SK-N-SH (cell line): Measurements from ENCODE around the gene HS3ST3A1. TPM values are rescaled to one million over a fixed set of nuclear protein-coding genes. Genes with fewer than 3 reads are reported as not detected.

Source experiments
- CTCF ChIA-PET: fragments of 300-600, 350-600 bp; formaldehyde crosslinking; extraction: SDS; loops from one replicate; lab custom pipeline; 2021; lab: Yijun Ruan, JAX
- POLR2A ChIA-PET: fragments of 350-600 bp; sonication (Branson Sonifier 250); formaldehyde crosslinking; extraction: SDS; loops from one replicate; lab custom pipeline; 2020; ENCODE audit warnings: antibody characterized with exemption, inconsistent platforms; lab: Yijun Ruan, JAX
- DNase-seq: peaks from one replicate; pipeline ENCODE4 v3.0.0; 2012
- H2AFZ ChIP-seq: fragments of 200-600 bp; sonication (generic); 2 replicates; pipeline ENCODE4 v1.8.1; 2016; ENCODE audit warnings: antibody characterized with exemption, mild to moderate bottlenecking, low read depth
- H3F3A ChIP-seq: fragments of 200-600 bp; sonication (generic); replicated peaks from 2 replicates; pipeline ENCODE3; 2016; ENCODE audit warnings: antibody characterized with exemption, mild to moderate bottlenecking; ENCODE audit not compliant: insufficient read depth
- H3K27ac ChIP-seq, 2 experiments: fragments of 200-500 bp in 1 of 2; fragments of 200-600 bp in 1 of 2; sonication (Bioruptor generic) in 1 of 2; sonication (generic), shearing (Covaris generic) in 1 of 2; 2 replicates each; pipeline versions ENCODE4 v1.5.1 to v1.6.1; 2014 to 2016; ENCODE audit warnings: low read depth in 2 of 2, inconsistent platforms in 1 of 2, low read length in 1 of 2, mild to moderate bottlenecking in 1 of 2, mixed read lengths in 1 of 2
- H3K27me3 ChIP-seq: fragments of 200-600 bp; sonication (generic), shearing (Covaris generic); 2 replicates; pipeline ENCODE4 v1.6.1; 2016; ENCODE audit warnings: mixed run types; ENCODE audit not compliant: insufficient read depth
- H3K36me3 ChIP-seq, 2 experiments: fragments of 200-500 bp in 1 of 2; fragments of 200-600 bp in 1 of 2; sonication (Bioruptor generic) in 1 of 2; sonication (generic) in 1 of 2; replicated peaks in 1 of 2; 2 replicates each; pipeline versions ENCODE3 to v1.5.1; 2014 to 2016; ENCODE audit warnings: low read length in 1 of 2, mild to moderate bottlenecking in 1 of 2; ENCODE audit not compliant: insufficient read depth in 2 of 2, control insufficient read depth in 1 of 2
- H3K4me1 ChIP-seq, 2 experiments: fragments of 200-500 bp in 1 of 2; fragments of 200-600 bp in 1 of 2; sonication (Bioruptor generic) in 1 of 2; sonication (generic), shearing (Covaris generic) in 1 of 2; 2 replicates each; pipeline versions ENCODE4 v1.5.1 to v1.6.1; 2014 to 2016; ENCODE audit warnings: low read depth in 1 of 2, low read length in 1 of 2, mixed run types in 1 of 2; ENCODE audit not compliant: insufficient read depth in 2 of 2, control insufficient read depth in 1 of 2
- H3K4me2 ChIP-seq: fragments of 200-600 bp; sonication (generic), shearing (Covaris generic); 2 replicates; pipeline ENCODE4 v1.6.1; 2017; ENCODE audit warnings: mixed run types
- H3K4me3 ChIP-seq, 2 experiments: fragments of 200-500 bp in 1 of 2; fragments of 200-600 bp in 1 of 2; sonication (Bioruptor generic) in 1 of 2; sonication (generic), shearing (Covaris generic) in 1 of 2; 2 replicates each; pipeline versions ENCODE4 v1.5.1 to v1.8.1; 2014 to 2016; ENCODE audit warnings: low read depth in 2 of 2, inconsistent platforms in 1 of 2, low read length in 1 of 2, mild to moderate bottlenecking in 1 of 2, mixed read lengths in 1 of 2, moderate library complexity in 1 of 2
- H3K79me2 ChIP-seq: fragments of 200-600 bp; sonication (generic); 2 replicates; pipeline ENCODE4 v1.8.1; 2017; ENCODE audit warnings: mild to moderate bottlenecking; ENCODE audit not compliant: insufficient read depth
- H3K9ac ChIP-seq: fragments of 200-600 bp; sonication (generic); 2 replicates; pipeline ENCODE4 v1.6.1; 2017; ENCODE audit warnings: mixed run types
- H3K9me2 ChIP-seq: fragments of 200-600 bp; sonication (generic); 2 replicates; pipeline ENCODE4 v1.6.1; 2017; ENCODE audit warnings: mixed run types
- H3K9me3 ChIP-seq: fragments of 200-600 bp; sonication (generic); 2 replicates; pipeline ENCODE4 v1.6.1; 2017; ENCODE audit warnings: mixed run types, mild to moderate bottlenecking, moderate library complexity
- H4K20me1 ChIP-seq: fragments of 200-600 bp; sonication (generic); 2 replicates; pipeline ENCODE4 v1.6.1; 2017; ENCODE audit warnings: mild to moderate bottlenecking, mixed run types; ENCODE audit not compliant: insufficient read depth
- CTCF ChIP-seq: fragments of 200-600 bp; sonication (generic); IDR thresholded peaks from 2 replicates; pipeline ENCODE4 v1.6.1; 2017; ENCODE audit warnings: antibody characterized with exemption, mild to moderate bottlenecking, moderate library complexity
- EP300 ChIP-seq, 2 experiments: IDR thresholded peaks; 2 replicates each; pipeline versions ENCODE4 v1.4.0 to v1.6.1; 2012; ENCODE audit warnings: borderline replicate concordance in 1 of 2, low read depth in 1 of 2, low read length in 1 of 2
- FOXM1 ChIP-seq: IDR thresholded peaks from 2 replicates; pipeline ENCODE4 v1.4.0; 2012; ENCODE audit warnings: low read depth, mild to moderate bottlenecking
- GABPA ChIP-seq: IDR thresholded peaks from 2 replicates; pipeline ENCODE4 v1.4.0; 2012; ENCODE audit warnings: low read depth, mild to moderate bottlenecking
- JUND ChIP-seq: IDR thresholded peaks from 2 replicates; pipeline ENCODE4 v1.4.0; 2012
- MEF2A ChIP-seq: IDR thresholded peaks from 2 replicates; pipeline ENCODE4 v1.4.0; 2012; ENCODE audit warnings: low read depth, borderline replicate concordance
- NRF1 ChIP-seq: IDR thresholded peaks from 2 replicates; pipeline ENCODE4 v1.6.1; 2012; ENCODE audit warnings: low read depth, mild to moderate bottlenecking, low read length
- PBX3 ChIP-seq: IDR thresholded peaks from 2 replicates; pipeline ENCODE4; 2012
- RCOR1 ChIP-seq: fragments of 150-350 bp; IDR thresholded peaks from 2 replicates; pipeline ENCODE4 v1.6.1; 2017; ENCODE audit warnings: antibody characterized with exemption, low read length
- REST ChIP-seq: IDR thresholded peaks from 2 replicates; pipeline ENCODE4 v1.6.1; 2012; ENCODE audit warnings: mild to moderate bottlenecking, low read depth, low read length, moderate library complexity
- RFX5 ChIP-seq: IDR thresholded peaks from 2 replicates; pipeline ENCODE4 v1.6.1; 2012; ENCODE audit warnings: mild to moderate bottlenecking, improper control_type of control experiment, low read length
- RXRA ChIP-seq: IDR thresholded peaks from 2 replicates; pipeline ENCODE4 v1.4.0; 2012; ENCODE audit warnings: low read depth, mild to moderate bottlenecking, borderline replicate concordance
- TAF1 ChIP-seq: IDR thresholded peaks from 2 replicates; pipeline ENCODE4 v1.6.1; 2012; ENCODE audit warnings: low read depth, mild to moderate bottlenecking, low read length, moderate library complexity, borderline replicate concordance
- TCF12 ChIP-seq: IDR thresholded peaks from 2 replicates; pipeline ENCODE4 v1.4.0; 2012
- TEAD4 ChIP-seq: IDR thresholded peaks from 2 replicates; pipeline ENCODE4 v1.4.0; 2012; ENCODE audit warnings: mild to moderate bottlenecking, borderline replicate concordance; ENCODE audit not compliant: insufficient read depth
- YY1 ChIP-seq: IDR thresholded peaks from 2 replicates; pipeline ENCODE4 v1.4.0; 2012; ENCODE audit warnings: low read depth, mild to moderate bottlenecking
- WGBS: methylation state at CpG from one replicate; pipeline ENCODE4 v1.1.6; 2017; ENCODE audit warnings: low lambda C conversion rate; 5-methylcytosine and 5-hydroxymethylcytosine counted together
- polyA plus RNA-seq, 3 experiments: library from polyadenylated mRNA; depleted of rRNA; stranded (reverse); fragments of >200 nt; gene quantifications; 2 replicates each; pipeline ENCODE4 v1.2.3, GENCODE V29; 2012
- TF ChIP-seq, protein P1 (sequence below): IDR thresholded peaks from 2 replicates; pipeline ENCODE4 v1.4.0; 2012; ENCODE audit warnings: low read depth, borderline replicate concordance
- TF ChIP-seq, protein P2 (sequence below): fragments of 150-350 bp; IDR thresholded peaks from 2 replicates; pipeline ENCODE4 v1.6.1; 2017; ENCODE audit warnings: antibody characterized with exemption, low read length, low read depth, borderline replicate concordance

Gene HS3ST3A1
- polyA plus RNA-seq, 1 of the 3 experiments (the other 2 are of a cell fraction), result 22.6 TPM

GRCh38 chr17:13647543-13648021 lies 45.9 kb upstream of the HS3ST3A1 start:
- Histone ChIP-seq H3K9me2 (no peaks in the 10 kb centered on the region), H3K9me3 (no peaks in the 10 kb centered on the region), H3K4me2 (no peak overlapping the region), H3K4me3 (no peak overlapping the region), H3K9ac (no peak overlapping the region), H3K36me3 (no peaks in the 10 kb centered on the region), H2AFZ (no peak overlapping the region), H3K79me2 (no peaks in the 10 kb centered on the region), H3K4me1 (no peaks in the 10 kb centered on the region), H3K27me3 (peaks cover 11% of the 10 kb centered on the region; the same call in 1 of the 2 replicates), H4K20me1 (no peaks in the 10 kb centered on the region), H3K27ac (no peak overlapping the region), H3F3A (no peaks in the 10 kb centered on the region)
- 5% methylated on average over 6 of the region's 6 CpGs for WGBS
- POLR2A ChIA-PET, result no interaction called here
- no peak for DNase-seq
- CTCF ChIA-PET, result no interaction called here
- TF ChIP-seq TAF1, result no peak
- no peak for TF ChIP-seq CTCF
- no peak for TF ChIP-seq RCOR1
- TF ChIP-seq RFX5, result no peak

GRCh38 chr17:13646969-13647542 lies 45.3 kb upstream of the HS3ST3A1 start:
- ChIA-PET CTCF (interaction anchor here (0.6 kb wide), 1 partner anchor 10 kb away, joined by 3 read pairs; no protein-coding TSS in a partner anchor), POLR2A (no interaction called here)
- H3K9me3 ChIP-seq, result no peaks in the 10 kb centered on the region
- no peak overlapping the region for H3K9ac ChIP-seq
- H3K9me2 ChIP-seq, result no peaks in the 10 kb centered on the region
- no peaks in the 10 kb centered on the region for H3K36me3 ChIP-seq
- H3K4me3 ChIP-seq, result no peak overlapping the region
- peaks cover 11% of the 10 kb centered on the region for H3K27me3 ChIP-seq
- no peak overlapping the region for H3K4me2 ChIP-seq
- H3F3A ChIP-seq, result no peaks in the 10 kb centered on the region
- H3K27ac ChIP-seq, result no peak overlapping the region
- H4K20me1 ChIP-seq, result no peaks in the 10 kb centered on the region
- no peak for DNase-seq
- H3K79me2 ChIP-seq, result no peaks in the 10 kb centered on the region
- no peak overlapping the region for H2AFZ ChIP-seq
- TF ChIP-seq REST (no peak), PBX3 (no peak), EP300 (IDR thresholded peaks at IDR 0.05; ENCODE audit: borderline replicate concordance in 1 of 2, low read depth in 1 of 2, low read length in 1 of 2) (no peak), JUND (no peak), FOXM1 (no peak), MEF2A (no peak), RXRA (no peak), GABPA (no peak), YY1 (no peak), TEAD4 (no peak), TCF12 (no peak), NRF1 (no peak)
- TF ChIP-seq, protein P1, sequence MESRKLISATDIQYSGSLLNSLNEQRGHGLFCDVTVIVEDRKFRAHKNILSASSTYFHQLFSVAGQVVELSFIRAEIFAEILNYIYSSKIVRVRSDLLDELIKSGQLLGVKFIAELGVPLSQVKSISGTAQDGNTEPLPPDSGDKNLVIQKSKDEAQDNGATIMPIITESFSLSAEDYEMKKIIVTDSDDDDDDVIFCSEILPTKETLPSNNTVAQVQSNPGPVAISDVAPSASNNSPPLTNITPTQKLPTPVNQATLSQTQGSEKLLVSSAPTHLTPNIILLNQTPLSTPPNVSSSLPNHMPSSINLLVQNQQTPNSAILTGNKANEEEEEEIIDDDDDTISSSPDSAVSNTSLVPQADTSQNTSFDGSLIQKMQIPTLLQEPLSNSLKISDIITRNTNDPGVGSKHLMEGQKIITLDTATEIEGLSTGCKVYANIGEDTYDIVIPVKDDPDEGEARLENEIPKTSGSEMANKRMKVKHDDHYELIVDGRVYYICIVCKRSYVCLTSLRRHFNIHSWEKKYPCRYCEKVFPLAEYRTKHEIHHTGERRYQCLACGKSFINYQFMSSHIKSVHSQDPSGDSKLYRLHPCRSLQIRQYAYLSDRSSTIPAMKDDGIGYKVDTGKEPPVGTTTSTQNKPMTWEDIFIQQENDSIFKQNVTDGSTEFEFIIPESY, result no peak
- TF ChIP-seq, protein P2, sequence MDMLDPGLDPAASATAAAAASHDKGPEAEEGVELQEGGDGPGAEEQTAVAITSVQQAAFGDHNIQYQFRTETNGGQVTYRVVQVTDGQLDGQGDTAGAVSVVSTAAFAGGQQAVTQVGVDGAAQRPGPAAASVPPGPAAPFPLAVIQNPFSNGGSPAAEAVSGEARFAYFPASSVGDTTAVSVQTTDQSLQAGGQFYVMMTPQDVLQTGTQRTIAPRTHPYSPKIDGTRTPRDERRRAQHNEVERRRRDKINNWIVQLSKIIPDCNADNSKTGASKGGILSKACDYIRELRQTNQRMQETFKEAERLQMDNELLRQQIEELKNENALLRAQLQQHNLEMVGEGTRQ, result no peak
- TF ChIP-seq, all 33 proteins: peak for 0
- 21% methylated on average over 5 of the region's 5 CpGs for WGBS
- H3K4me1 ChIP-seq, result no peaks in the 10 kb centered on the region
